Renal pelvis (tissue), 4 donors: Measurements from ENCODE around the gene POU6F2. TPM values are rescaled to one million over a fixed set of nuclear protein-coding genes. Genes with fewer than 3 reads are reported as not detected.

Experiments
- DNase-seq: peaks from one replicate; pipeline ENCODE4 v3.0.0-alpha.2; 2013
- polyA plus RNA-seq, 3 donors: library from polyadenylated mRNA; unstranded; fragments of 120-200 nt; gene quantifications; one replicate each; pipeline ENCODE4 v1.2.1, GENCODE V29; 2013; ENCODE audit not compliant: insufficient read length in 3 of 3

Gene POU6F2
- polyA plus RNA-seq, 3 donors = 0.16 to 0.22 (median 0.18) TPM

- no peak for DNase-seq
Observed at GRCh38 chr7:39127058-39127457, 149.3 kb downstream of the POU6F2 start.

GRCh38 chr7:39128287-39128843, 150.7 kb downstream of the POU6F2 start:
- DNase-seq = no peak

GRCh38 chr7:39130274-39130673, 152.6 kb downstream of the POU6F2 start:
- no peak for DNase-seq

- DNase-seq = peak; percentile 48
Observed at GRCh38 chr7:39130857-39131526, 153.3 kb downstream of the POU6F2 start.

- no peak for DNase-seq
Observed at GRCh38 chr7:39132306-39132705, 154.6 kb downstream of the POU6F2 start.

GRCh38 chr7:39133088-39133487, 155.4 kb downstream of the POU6F2 start:
- DNase-seq = no peak

GRCh38 chr7:39137480-39137879, 159.8 kb downstream of the POU6F2 start:
- DNase-seq = no peak

DNA sequence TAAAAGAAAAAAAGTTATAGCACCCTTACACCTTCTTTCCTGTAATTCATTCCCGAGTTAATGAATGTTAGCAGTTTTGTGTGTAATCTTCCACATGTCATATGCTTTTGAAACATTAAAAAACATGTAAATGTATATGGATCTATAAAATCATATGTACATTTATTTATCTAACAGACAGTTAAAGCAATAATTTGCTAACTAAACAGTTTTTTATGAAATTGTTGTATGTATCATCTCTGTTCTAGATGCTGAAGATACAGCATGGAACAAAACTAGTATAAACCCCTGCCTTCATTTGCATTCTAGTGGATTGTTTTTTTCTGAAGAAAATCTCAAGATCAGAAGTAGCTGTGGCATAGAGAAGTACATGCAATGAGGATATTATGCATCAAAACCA, 165.0 kb downstream of the POU6F2 start:
- no peak for DNase-seq

DNA sequence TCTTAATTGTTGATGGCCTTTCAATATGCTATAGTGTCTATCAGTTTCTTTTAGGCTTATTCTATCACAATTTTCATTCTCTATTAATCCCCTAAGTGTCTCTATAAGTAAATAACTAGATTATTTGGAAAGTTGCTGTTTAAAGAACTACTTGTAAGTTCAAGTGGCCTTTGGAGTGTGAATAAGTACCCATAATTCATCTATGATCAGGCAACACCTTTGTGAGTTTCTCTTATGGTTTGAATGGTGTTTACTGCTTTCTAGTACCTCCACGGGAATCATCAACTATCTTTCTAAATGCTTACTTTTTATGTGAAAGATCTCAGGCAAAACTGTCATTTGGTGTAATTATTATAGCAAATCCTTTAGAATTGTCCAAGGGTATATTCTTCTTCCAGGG, 166.7 kb downstream of the POU6F2 start:
- no peak for DNase-seq

GRCh38 chr7:39145283-39145682, 167.6 kb downstream of the POU6F2 start:
- no peak for DNase-seq

DNA sequence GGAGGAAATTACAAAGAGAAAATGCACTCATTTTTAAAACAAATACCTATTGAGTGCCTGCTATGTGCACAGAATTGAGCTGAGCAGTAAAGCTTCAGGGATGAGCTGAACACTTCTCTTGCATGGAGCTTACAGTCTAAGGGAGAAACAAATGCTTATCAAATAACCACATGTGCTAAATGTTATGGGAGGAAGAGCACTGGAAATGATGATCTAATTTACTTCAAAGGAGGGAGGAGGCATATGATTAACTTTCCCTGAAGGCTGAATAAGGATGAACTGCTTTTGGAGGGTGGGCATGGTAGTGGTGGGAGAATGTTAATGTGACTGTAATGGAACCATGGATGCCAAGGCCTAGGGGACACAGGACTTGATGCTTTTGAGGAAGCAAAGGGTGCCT, 168.2 kb downstream of the POU6F2 start:
- no peak for DNase-seq

GRCh38 chr7:39152701-39153100, 175.0 kb downstream of the POU6F2 start:
- no peak for DNase-seq

DNA sequence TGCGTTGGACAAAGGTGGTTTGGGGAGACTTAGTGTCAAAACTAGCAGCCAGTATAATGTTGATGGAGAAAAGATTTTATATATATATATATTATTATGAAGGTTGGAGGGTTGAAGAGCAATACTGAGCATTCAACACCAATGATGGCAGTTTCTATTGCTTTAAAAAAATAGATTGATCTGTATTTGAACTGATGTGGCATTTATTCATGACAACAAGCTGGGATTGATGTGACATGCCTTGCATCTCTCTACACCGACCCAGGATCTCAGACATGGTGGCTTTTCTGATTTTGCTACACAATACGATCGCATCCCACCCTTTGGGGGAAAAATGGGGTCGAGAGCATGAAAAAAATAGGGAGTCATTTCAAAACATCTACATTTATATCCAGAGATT, 175.4 kb downstream of the POU6F2 start:
- no peak for DNase-seq

GRCh38 chr7:39153647-39154046, 175.9 kb downstream of the POU6F2 start:
- DNase-seq = no peak

DNA sequence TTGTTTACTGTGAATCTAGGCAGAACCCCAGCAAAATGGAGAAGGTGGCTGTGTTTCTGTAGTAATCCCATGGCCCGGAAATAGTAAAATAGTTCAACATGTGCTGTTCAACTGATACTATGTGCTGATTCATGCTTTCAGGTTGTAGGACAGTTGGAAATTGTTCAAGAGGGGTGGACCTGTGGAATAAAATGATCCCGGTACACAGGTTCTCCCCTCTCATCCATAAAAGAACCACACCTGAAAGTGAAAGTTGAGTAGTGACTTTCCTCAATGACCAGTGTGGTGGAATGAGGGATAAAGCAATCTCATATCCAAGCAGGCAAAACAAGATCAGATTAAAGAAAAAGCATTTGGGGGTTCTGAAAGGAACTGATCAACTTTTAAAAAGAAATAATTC, 177.1 kb downstream of the POU6F2 start:
- DNase-seq = no peak

GRCh38 chr7:39158367-39158766, 180.7 kb downstream of the POU6F2 start:
- DNase-seq = no peak

GRCh38 chr7:39161903-39162302, 184.2 kb downstream of the POU6F2 start:
- DNase-seq = no peak

- DNase-seq = no peak
Observed at GRCh38 chr7:39164887-39165286, 187.2 kb downstream of the POU6F2 start.

GRCh38 chr7:39168403-39169098, 190.8 kb downstream of the POU6F2 start:
- DNase-seq = no peak

DNA sequence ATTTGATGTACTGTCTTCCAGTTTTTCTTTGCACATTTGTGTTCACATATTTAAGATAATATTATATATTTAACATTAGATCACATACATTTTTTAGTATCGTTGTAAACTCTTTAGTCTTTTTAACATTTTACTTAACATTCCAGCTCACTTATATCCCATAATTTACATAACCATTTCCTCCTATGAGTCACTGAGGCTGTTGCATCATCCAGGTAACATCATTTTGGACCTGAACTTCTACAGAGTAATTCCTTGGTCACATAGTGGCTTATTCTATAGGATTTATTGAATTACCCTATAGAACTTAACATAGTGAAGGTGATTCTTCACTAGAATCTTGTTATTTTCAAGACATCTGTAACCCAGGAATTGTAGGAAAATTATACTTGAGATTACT, 194.4 kb downstream of the POU6F2 start:
- no peak for DNase-seq

GRCh38 chr7:39181398-39181797, 203.7 kb downstream of the POU6F2 start:
- DNase-seq = no peak

- no peak for DNase-seq
Observed at GRCh38 chr7:39183796-39184195, 206.1 kb downstream of the POU6F2 start.

DNA sequence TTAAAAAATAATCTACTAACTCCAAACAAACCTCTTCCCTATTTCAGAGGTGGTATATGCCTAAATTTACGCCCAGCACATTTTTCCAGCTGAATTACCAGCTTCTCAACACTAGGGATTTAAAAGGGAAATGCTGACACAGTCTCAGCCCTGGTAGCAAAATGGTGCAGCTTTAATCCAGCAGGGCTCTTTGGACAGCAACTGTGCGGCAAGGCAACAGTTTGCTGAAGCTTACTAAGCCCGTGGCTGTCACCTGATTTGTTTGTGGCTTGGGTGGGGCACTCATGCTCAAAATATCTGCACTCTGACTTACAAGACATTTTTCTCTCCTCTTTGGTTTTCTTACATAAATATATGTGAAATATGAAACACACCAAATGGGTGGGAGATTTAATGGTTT, 206.7 kb downstream of the POU6F2 start:
- DNase-seq = no peak

DNA sequence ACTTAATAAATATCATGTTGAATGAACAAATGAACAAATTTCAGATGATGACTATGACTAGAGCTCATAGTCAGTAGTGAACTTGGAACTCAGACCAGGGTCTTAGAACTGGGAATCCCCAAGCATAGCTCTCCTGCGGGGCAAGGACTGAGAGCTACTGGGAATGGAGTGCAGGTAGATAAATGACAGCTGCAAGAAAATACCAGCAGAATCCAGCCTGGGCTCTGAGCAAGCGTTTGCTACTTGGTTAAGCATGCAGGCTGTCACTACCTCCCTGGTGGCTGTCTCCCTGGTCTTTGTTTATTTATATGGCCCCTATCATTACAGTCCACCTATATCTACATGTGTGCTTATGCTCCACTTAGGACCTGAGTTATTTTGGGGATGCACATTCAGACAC, 208.4 kb downstream of the POU6F2 start:
- no peak for DNase-seq
